NCI-H82 treated with DMSO at 0.1 percent for 48 hours (cell line): ENCODE results near the gene NR1D1.
"Not testable (repeated sequence)": the region's sequence is repeated elsewhere in the genome, so short reads cannot be mapped to it uniquely, and the experiment has no call there.

Experiments used
- DNase-seq: peaks from one replicate; lab custom pipeline; 2025; ENCODE audit not compliant: unreplicated experiment; lab: John Stamatoyannopoulos, UW

Gene NR1D1

DNA sequence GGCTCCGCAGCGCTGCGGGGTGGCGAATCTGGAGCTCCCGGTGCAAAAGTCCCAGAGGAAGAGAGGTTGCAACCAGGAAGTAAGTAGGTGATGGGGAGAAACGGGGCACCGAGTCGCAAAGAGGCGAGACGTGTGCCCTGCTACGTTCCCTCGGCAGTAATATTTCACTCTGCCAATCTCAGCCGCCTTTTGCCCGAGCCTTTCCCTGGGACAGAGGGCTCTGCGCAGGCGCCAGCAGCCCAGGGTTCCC, at the start of gene NR1D1:
NR1D1 (minus strand) TSS at position 171 of the 250 bp plus-strand sequence. CDS start 495 bp downstream, outside the sequence.
- DNase-seq: no peak

DNA sequence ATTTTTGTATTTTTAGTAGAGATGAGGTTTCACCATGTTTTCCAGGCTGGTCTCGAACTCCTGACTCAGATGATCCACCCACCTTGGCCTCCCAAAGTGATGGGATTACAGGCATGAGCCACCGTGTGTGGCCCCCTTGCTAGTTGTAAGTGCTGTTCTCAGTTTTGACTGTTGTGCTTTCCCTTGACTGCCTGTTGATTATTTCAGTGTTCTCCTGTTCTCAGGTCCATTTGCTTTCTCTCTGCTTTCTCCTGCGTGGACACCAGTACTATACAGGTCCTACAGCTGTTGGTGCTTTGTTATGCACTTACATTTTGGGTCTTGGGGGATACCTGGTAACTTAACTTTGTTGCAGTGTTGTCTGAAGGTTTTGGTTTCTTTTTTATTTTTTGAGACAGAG, 48.1 kb upstream of the NR1D1 start:
- no peak for DNase-seq

DNA sequence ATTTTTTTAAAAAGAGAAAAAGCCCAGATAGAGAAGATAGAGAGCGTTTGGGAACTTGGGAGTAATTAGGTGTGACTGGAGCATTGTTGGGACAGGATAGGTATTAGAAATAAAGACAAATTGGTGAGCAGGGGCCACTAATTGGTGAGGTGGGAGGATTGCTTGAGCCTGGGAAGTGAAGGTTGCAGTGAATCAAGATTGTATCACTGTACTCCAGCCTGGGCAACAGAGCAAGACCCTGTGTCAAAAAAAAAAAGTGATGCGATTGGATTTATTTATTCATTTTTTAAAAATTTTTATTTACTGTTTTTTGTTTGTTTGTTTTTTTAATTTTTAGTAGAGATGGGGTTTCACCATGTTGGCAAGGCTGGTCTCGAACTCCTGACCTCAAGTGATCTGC, 45.1 kb upstream of the NR1D1 start:
- DNase-seq: no peak

DNA sequence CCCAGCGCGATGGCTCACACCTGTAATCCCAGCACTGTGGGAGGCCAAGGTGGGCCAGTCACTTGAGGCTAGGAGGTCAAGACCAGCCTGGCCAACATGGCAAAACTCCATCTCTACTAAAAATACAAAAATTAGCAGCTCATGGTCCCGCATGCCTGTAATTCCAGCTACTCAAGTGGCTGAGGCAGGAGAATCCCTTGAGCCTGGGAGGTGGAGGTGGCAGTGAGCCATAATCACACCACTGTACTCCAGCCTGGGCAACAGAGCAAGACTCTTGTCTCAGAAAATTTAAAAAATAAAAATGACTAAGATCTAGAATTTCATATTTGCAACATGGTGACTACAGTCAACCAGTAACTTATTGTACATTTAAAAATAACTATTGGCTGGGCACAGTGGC, 42.8 kb upstream of the NR1D1 start:
- DNase-seq: not testable (repeated sequence)

DNA sequence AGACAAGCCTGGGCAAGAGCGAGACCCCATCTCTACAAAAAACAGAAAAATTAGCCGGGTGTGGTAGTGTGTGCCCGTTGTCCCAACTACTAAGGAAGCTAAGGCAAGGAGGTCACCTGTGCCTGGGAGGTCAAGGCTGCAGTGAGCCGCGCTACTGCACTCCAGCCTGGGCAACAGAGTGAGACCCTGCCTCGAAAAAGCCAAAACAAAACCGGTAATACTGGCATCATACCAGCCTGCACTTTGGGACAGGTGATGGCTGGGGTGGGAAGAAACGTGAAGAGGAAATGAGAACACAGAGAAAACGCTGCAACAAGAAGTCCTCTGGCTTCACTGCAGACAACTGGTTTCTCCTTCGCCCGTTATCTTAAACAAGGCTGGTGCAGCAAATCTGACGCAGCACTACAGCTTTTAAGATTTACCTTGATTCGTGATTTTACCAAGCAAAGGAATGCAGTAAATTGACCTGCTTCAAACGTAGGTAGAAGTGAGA, 39.2 kb upstream of the NR1D1 start:
- no peak for DNase-seq

DNA sequence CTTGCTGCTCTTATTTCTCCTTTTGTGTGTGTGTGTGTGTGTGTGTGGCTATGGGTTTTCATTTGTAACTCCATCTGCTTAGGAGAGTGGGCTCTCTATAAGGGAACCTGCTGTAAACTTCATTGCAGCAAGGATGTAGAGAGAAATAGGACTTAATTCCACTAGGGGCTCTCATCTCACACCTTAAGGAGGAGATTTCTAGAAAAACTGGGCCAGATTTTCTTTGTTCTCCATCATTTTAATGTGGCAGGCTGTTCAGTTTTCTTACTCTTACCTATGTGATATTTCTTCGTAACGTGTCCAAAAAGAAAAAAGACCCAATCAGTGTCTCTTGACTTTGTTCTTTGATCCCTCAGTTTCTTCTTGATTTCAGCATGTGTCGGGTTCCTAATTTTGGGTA, 35.4 kb upstream of the NR1D1 start:
- DNase-seq: no peak

DNA sequence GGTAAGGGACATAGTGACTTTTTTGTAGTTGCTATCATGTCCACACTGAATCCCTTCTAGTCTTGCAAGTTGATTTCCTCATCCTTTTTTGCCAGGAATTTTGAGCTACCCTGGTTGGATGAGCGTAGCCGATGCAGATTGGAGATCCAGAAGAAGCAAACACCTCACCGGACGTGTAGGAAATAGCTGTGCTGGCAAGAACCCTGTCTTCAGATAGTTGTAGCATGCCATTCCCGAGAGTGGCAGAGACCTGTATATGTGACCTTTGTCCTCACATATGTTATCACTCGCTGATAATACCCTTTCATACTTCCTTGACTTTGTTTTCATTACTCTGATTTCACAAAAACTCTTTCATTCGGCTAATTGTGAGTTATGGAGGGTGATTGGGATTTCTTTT, 33.8 kb upstream of the NR1D1 start:
- no peak for DNase-seq

DNA sequence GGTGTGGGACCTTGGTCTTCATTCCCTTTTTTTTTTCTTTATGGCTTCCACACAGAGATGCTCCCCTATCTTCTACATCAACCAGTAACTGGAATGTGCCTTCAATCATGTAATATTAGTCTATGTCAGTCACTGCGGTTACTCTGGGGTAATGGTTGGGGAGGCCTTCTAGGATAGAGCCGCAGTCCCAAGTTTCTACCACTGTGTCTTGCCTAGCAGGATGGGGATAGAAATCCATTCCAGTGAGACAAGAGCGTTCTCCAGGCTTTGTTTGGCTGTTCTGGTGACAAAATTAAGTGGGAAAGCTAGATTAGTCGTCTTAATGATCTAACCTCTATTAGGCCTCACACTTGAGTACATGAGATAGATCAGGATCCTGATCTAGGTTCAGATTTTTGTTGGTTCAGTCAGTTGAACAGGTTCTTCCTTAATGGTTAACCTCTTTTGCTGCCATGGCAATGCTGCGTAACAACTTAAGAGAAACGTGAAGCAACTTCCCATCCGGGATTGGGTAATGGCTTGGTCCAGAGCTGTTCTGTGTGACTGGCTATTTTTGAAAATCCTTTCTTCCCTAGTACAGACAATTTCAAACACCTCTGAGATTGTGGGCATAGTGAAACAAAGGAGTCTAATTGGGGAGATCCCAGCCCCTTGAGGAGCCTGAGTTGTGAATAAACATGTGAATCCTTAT, 30.1 kb upstream of the NR1D1 start:
- no peak for DNase-seq

DNA sequence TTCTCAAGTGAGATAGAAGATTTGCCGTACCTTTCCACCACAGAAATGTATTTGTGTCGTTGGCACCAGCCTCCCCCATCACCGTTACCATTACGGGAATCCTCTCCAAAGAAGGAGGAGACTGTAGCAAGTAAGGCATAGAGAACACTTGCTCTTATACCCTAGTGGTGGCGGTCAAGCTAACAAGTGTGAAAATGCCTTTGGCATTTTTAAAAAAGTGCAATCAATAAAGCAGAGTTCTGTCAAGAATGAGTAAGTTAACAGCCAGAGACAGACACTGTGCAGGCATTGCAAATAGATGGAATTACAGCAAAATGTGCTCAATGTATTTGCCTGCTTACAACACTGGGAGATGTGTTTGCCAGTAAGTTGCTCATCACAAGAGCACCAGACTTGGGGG, 29.1 kb upstream of the NR1D1 start:
- DNase-seq: no peak

DNA sequence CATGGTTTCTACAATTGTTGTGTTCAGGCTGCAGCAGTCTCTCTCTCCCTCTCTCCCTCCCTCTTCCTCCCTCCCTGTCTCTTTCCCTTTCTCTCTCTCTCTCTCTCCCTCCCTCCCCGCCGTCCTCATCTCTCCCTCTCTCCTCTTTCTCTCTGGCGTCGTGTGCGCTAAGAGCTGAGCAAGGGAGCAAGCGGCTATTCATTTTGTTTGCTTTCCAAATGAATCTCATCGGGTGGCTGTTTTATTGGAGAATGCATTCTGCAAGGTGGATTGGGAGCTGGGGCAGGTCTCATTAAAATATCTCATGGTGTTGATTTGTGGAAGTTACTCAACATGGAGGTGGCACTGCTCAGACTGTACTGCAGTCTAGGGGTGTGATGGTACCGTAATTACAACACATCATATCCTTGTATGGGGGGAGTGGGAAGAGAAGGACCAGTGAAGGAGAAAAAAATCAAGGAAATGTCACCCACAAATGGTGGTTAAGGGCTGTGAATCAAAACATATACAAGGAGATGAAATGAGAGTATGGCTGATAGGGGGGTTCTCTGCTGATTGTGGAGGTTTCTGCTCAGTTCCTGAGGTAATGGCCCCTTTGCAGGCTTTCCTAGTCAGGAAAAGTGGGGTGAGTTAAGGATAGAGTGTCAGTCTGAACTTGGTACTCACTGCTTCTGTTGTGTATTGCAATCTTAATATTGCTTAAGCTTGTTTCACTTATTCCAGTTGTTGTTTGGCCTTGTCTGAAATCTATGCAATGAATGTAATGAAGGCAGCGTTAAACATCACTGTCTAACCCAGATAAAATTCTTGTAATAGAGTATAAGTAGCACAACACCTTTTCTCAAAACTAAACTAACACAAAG, 24.1 kb upstream of the NR1D1 start:
- no peak for DNase-seq

DNA sequence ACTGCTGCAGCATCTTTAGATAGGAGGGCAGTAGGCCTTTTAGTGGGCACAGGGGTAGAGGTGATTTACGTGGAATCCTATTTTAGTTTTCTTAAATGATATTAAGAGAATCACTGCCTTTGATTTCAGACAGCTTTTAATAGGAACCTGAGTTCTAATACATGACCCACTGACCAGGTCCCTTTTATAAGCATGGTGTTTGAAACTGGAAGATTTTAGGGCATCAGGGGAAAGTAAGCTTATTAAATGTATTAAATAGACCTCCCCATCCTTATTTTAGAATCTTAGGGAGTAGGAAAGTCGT, 23.4 kb upstream of the NR1D1 start:
- no peak for DNase-seq

DNA sequence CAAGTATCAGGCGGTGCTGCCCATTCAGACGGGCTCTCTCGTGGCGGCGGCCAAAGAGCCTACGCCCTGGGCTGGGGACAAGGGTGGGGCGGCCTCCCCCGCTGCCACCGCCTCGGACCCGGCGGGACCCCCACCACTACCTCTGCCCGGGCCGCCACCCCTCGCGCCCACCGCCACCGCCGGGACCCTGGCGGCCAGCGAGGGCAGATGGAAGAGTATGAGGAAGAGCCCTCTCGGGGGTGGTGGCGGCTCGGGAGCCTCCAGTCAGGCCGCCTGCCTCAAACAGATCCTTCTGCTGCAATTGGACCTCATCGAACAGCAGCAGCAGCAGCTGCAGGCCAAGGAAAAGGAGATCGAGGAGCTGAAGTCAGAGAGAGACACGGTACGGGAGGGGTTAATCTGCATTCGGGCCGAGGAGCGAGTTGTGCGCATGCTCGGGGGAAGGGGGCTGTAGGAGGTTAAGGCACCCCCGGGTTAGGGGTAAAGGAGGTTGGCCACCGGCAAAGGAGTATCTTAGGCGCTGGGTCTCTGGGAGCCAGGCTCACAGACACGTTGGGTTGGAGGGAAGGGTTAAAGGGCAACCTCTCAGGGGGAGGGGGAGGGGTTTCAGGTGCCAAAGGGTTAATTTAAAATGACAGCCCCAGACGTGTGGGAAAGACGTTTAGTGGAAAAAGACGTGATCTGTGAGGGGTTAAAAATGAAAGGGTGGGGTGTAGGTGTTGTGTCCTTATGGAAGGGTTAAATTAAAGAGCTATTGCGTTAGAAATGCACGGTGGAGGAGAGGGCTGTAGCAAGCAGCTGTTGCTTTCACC, 22.8 kb upstream of the NR1D1 start:
- DNase-seq: peak; percentile 69

DNA sequence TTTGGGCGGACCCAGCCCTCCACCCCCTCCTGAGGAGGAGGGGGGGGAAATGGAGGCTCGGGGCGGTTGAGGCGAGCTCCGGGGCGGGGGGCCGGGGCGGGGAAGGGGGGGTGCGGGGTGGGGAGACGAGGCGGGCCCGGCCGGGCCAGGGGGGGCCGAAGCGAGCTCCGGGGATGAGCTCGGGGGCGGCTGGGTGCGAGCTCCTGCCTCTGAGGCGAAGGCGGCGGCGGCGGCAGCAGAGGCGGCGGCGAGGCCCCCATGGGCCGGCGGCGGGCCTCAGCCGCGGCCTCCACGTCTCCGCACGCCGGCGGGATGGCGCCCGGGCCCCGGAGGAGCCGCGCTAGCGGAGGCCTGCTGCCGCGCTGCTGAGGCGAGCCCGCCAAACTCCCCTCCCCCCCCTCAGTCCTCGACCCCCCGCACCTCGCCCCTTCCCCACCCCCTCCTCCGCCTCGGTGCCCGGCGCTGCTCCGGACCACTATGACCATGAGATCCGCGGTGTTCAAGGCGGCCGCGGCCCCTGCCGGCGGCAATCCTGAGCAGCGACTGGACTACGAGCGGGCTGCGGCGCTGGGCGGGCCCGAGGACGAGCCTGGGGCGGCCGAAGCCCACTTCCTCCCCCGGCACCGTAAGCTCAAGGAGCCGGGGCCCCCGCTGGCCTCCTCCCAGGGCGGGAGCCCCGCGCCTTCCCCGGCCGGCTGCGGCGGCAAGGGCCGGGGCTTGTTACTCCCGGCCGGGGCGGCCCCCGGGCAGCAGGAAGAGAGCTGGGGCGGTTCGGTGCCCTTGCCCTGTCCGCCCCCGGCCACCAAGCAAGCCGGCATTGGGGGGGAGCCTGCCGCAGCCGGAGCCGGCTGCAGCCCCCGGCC, 22.0 kb upstream of the NR1D1 start:
- no peak for DNase-seq

DNA sequence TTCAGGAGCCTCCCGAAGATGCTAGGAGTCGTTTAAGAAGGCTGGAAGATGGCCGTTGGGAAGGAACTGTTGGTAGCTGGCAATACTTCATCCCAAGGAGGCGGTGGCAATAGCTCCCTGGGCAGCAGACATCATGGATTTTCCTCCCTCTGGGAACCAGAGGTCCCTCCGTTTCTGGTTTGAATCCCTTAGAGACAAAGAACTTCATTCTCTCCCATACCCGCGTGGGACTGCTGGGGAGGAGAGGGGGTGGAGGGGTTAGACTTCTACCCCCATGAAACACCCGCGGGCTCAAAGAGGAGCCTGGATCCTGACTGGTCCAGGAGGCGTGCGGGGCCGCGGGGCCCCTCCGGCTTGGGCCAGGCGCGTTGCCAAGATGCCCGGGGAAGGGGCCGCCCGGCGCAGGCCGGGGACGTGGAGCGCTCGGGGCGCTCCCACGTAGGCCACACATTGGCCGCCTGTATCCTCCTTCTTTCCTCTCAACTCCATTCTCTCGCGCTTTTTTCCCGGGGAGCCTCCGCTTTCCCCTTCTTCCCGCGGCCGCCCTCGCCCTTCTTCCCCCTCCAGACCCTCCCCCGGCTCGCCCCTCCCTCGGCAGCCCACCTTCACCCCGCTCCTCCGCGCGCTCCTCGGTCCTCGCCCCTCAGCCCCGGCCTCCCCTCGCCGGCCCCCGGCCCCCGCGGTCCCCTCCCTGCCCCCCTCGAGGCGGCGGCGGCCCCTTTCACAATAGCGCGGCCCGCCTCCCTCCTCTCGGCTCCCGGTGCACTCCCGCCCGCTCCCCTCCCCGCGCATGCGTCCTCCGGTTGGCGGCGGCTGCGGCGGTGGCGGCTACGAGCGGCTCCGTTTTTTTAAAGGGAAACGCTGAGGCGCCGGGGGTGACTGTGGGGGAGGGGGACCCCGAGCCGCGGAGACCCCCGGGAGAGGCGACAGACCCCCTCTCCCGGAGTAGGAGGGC, 21.1 kb upstream of the NR1D1 start, which contains the start of gene MSL1:
MSL1 (plus strand) TSS at position 791 of the 955 bp plus-strand sequence. CDS start 642 bp downstream, outside the sequence.
- peak; percentile 54 for DNase-seq

DNA sequence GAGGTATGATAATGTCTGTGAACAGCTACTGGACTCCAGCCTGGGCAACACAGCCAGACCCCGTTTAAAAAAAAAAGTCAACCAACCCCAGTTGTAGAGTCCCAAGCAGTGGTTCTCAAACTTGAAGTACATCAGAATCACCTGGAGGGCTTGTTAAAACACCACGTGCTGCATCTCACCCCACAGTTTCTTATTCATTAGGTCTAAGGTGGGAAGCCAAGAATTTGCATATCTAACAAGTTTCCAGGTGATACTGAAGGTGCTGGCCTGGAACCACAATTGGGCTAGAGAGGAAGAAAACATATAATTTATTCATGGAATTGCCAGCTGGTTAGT, 14.7 kb upstream of the NR1D1 start:
- DNase-seq: no peak

DNA sequence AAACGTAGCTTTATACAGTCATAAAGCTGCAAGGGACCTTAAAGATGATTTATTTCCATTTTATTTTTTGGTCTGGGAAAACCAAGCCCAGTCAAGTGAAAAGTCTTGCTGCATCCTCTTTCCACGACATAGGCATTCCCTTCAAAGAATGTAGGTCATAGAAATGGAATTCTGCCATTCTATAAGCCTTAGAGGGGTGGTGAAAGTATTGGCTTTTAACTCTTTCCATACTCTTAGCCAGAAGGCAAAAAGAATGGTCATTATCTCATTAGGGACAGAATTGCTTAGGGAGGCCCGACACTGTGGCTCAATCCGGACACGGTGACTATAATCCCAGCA, 13.5 kb upstream of the NR1D1 start:
- DNase-seq: no peak

DNA sequence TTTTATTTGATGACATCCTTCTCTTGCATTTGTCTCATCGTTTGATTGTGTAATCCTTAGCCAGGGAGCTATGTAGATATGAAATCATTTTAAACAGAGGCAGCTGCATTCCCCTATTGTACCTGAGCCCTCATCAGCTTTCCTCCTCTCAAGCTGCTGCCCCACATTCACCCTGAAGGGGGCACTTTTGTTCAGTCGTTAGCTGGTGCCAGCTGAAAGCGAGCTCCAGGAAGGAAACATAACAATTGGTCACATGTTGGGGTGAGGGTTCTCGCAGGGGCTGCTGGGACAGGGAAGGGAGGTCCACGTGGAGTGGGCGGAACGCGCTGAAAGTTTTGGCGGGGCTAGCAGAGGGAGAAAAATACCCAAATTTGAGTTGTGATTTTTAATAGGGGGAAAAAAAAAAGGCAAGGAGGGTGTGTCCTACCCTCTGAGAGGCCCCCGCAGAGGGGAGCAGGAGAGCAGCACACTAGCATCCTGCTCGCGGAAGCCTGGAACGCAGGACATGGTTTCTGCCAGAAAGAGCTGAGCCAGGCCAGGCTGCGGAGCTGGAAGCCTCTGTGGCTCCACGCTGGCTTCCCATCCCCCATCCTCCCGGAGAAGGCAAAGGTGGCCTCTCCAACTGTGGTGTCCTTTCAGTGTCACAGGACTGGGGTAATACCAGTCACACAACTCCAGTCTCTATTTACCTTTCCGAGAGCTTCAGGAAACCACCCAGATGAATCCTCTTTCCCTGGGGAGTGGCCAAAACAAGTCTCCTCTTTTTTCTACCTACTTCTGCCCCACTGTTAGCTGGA, 12.9 kb upstream of the NR1D1 start:
- peak; percentile 95 for DNase-seq

DNA sequence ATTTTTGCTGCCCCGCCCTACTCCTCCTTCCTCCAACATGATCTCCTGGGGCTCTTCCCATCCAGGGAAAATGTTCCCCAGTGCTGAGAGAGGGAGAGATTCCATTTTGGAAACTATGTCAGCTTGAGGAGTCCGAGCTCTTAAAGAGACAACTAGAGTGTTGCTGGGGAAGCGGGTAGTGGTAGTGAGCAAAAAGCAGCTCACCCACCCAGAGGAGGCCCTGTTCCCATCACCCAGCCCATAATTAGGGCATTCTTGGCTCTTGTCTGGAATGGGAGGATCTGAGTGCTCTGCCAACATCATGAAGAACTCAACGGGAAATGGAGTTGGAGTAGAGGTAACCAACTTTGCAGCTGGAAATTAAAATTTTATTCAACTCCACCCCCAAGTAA, 12.3 kb upstream of the NR1D1 start:
- no peak for DNase-seq

DNA sequence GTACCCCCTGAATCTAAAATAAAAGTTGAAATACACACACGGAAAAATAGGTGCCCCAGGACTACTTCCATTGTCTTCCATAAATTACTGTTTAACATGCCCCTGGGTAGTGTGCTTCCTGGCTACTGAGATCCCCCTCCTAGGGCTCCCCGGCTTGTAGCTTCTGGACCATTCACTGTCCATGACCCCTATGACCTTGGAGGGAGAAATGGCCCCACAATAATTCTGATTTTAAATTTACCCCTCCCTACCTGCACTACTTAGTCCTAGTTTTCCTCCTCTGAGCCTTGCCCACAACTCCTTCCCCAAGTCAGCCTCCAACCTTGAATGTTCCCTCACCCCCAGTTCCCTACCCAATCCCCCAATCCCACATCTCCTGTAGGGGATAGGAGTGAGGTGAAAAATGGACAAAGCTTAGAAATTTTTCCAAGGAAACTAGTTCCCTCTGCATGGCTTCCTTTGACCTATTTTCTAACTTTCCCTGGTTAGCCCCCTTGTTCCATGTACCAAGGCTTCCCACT, 11.9 kb upstream of the NR1D1 start:
- no peak for DNase-seq
